ENCODE data around the gene REXO4. TPM values are rescaled to one million over a fixed set of nuclear protein-coding genes. Genes with fewer than 3 reads are reported as not detected.
"Not testable (repeated sequence)": the region's sequence is repeated elsewhere in the genome, so short reads cannot be mapped to it uniquely, and the experiment has no call there.

The REXO4 gene
- total RNA-seq, 2 donors from 2014 or later: 13.4 to 13.8 TPM

GRCh38 chr9:133453651-133454050, 35.8 kb upstream of the REXO4 start:
- no peak overlapping the region for H3K4me3 ChIP-seq
- H3K4me1 ChIP-seq: peaks cover 0 to under 1% of the 10 kb centered on the region in 2 donors
- TF ChIP-seq CTCF (IDR thresholded peaks at IDR 0.05): no peak
- H3K27me3 ChIP-seq: no peaks in the 10 kb centered on the region
- DNase-seq (ENCODE audit: low spot score): no peak
- H3K36me3 ChIP-seq: no peaks in the 10 kb centered on the region
- no peaks in the 10 kb centered on the region for H3K9me3 ChIP-seq
- H3K27ac ChIP-seq: no peak overlapping the region

- H3K36me3 ChIP-seq: no peaks in the 10 kb centered on the region
- DNase-seq (ENCODE audit: low spot score): no peak
Observed at GRCh38 chr9:133452562-133452961, 34.8 kb upstream of the REXO4 start.

GRCh38 chr9:133451865-133452264, 34.1 kb upstream of the REXO4 start:
- H3K4me1 ChIP-seq; H3K27me3 ChIP-seq; H3K27ac ChIP-seq; H3K9me3 ChIP-seq; DNase-seq (ENCODE audit: low spot score); H3K4me3 ChIP-seq; H3K36me3 ChIP-seq: not testable (repeated sequence)

More at GRCh38 chr9:133452562-133452961, 34.8 kb upstream of the REXO4 start:
- Histone ChIP-seq H3K27me3 (no peaks in the 10 kb centered on the region), H3K4me3 (no peak overlapping the region), H3K27ac (no peak overlapping the region), H3K9me3 (no peaks in the 10 kb centered on the region), H3K4me1 (no peaks in the 10 kb centered on the region)
- TF ChIP-seq CTCF (IDR thresholded peaks at IDR 0.05): no peak

GRCh38 chr9:133449760-133450159, 31.9 kb upstream of the REXO4 start:
- H3K27ac ChIP-seq: no peak overlapping the region
- no peaks in the 10 kb centered on the region for H3K36me3 ChIP-seq
- H3K27me3 ChIP-seq: no peaks in the 10 kb centered on the region
- H3K4me3 ChIP-seq: no peak overlapping the region
- TF ChIP-seq CTCF (IDR thresholded peaks at IDR 0.05): no peak
- no peak for DNase-seq (ENCODE audit: low spot score)
- no peaks in the 10 kb centered on the region for H3K9me3 ChIP-seq
- H3K4me1 ChIP-seq: no peaks in the 10 kb centered on the region

DNA sequence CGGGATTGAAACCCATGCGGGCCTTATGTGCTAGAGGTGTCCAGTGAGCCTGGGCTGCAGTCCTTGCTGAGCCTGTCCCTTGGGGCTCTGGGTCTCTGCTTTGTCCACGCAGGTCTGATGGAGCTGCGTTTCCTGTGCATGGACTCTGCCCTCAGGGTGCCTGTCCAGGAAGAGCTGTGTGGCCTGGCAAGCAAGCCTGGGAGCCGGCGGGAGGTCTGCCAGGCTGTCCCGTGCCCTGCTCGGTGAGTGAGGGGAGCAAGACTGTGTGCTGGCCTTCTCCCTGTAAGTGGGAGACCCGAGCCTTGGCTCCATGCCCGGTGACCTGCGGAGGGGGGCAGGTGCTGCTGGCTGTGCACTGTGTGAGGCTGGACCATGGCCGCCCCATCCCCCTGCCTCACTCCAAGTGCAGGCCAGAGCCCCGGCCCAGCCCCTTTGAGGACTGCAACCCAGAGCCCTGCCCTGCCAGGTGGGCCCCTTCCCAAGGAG, 30.7 kb upstream of the REXO4 start:
- TF ChIP-seq CTCF (IDR thresholded peaks at IDR 0.05): no peak
- no peaks in the 10 kb centered on the region for H3K27me3 ChIP-seq
- no peak for DNase-seq (ENCODE audit: low spot score)

DNA sequence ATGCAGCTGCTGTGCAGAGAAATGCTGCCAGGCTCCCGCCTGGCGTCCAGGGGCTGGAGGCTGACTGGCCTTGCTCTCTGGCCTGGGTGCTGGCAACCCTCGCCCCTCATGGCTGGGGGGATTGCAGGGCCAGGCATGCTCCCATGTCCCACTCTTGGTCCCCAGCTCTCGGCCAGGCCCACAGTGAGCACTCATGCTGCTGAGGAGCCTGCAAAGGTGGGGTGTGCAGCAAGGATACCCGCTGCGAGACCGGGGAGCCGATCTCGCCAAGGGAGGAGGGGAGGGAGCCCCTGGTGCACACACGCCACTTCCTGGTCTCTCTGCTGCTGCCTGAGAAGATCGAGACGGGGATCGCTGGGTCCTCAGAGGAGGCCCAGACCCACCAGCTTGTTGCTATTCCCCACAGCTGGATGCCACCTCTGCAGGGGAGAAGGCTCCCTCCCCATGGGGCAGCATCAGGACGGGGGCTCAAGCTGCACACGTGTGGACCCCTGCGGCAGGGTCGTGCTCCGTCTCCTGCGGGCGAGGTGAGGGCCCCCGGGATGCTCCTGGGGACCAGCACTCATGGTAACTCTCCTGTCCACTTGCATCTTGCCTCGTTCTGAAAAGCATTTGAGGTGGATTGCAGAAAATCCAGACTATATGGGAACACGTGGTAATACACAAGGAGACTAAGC, 27.6 kb upstream of the REXO4 start:
- Histone ChIP-seq H3K27me3 (no peaks in the 10 kb centered on the region), H3K4me3 (no peak overlapping the region), H3K36me3 (no peaks in the 10 kb centered on the region), H3K27ac (no peak overlapping the region), H3K9me3 (no peaks in the 10 kb centered on the region), H3K4me1 (no peaks in the 10 kb centered on the region)
- no peak for DNase-seq (ENCODE audit: low spot score)
- TF ChIP-seq CTCF (IDR thresholded peaks at IDR 0.05): no peak

More for the DNA sequence above, 30.7 kb upstream of the REXO4 start:
- no peaks in the 10 kb centered on the region for H3K36me3 ChIP-seq
- no peaks in the 10 kb centered on the region for H3K4me1 ChIP-seq
- no peaks in the 10 kb centered on the region for H3K9me3 ChIP-seq
- H3K27ac ChIP-seq: no peak overlapping the region
- no peak overlapping the region for H3K4me3 ChIP-seq
